Bronchial epithelial cell (primary cell): Measurements from ENCODE around the gene GPR153. TPM values are rescaled to one million over a fixed set of nuclear protein-coding genes. Genes with fewer than 3 reads are reported as not detected.
A peak's percentile ranks its signal among the peaks of the same experiment; 100 is the strongest.

Source experiments
- DNase-seq: peaks from one replicate; pipeline ENCODE4 v3.0.0-alpha.2; 2010; ENCODE audit warnings: low read depth
- FAIRE-seq: peaks from 2 replicates; lab custom pipeline; 2011; peaks lifted over from hg19 to GRCh38; lab: Jason Lieb, UNC
- H3K27me3 ChIP-seq: 2 replicates; pipeline ENCODE4 v1.5.1; 2011; ENCODE audit warnings: low read length; ENCODE audit not compliant: control insufficient read depth, insufficient read depth
- H3K36me3 ChIP-seq: 2 replicates; pipeline ENCODE4 v1.5.1; 2011; ENCODE audit warnings: low read length; ENCODE audit not compliant: control insufficient read depth, insufficient read depth
- H3K4me3 ChIP-seq: 2 replicates; pipeline ENCODE4 v1.5.1; 2011; ENCODE audit warnings: mild to moderate bottlenecking, low read depth, low read length, control low read depth
- total RNA-seq: library from RNA; depleted of rRNA; stranded (reverse); fragments of >200 nt; gene quantifications from 2 replicates; pipeline ENCODE4 v1.2.1, GENCODE V29; 2014
- TF ChIP-seq, protein P1 (sequence below): IDR thresholded peaks from 2 replicates; pipeline ENCODE4 v1.5.1; 2011; ENCODE audit warnings: mild to moderate bottlenecking, moderate library complexity, low read length, control low read depth, inconsistent platforms; ENCODE audit not compliant: insufficient read depth, severe bottlenecking

Gene GPR153
- total RNA-seq, 1 donor from 2014 or later: 44.2 TPM

DNA sequence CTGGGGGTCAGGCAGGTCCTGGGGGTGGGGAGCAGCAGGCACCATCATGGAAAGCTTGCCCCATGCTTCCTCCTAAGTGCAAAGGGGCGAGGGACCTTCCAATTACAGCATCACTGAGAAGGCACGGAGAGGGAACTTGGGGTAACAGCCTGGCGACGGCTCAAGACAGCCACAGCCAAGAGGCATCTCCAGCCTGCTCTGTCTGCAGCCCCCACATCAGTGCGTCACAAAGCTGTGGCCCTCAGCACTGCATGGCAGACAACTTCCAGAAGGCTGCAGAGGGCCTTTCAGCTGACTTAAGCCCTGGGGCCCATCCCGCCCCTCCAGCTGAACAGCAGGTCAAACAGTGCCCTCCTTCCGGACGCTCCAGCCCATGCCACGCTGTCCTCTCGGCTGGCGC lies 13.2 kb upstream of the GPR153 start:
- DNase-seq (no peak), FAIRE-seq (no peak)
- H3K4me3 ChIP-seq: no peak overlapping the region
- peaks cover 13% of the 10 kb centered on the region for H3K36me3 ChIP-seq
- no peaks in the 10 kb centered on the region for H3K27me3 ChIP-seq
- TF ChIP-seq, protein P1, sequence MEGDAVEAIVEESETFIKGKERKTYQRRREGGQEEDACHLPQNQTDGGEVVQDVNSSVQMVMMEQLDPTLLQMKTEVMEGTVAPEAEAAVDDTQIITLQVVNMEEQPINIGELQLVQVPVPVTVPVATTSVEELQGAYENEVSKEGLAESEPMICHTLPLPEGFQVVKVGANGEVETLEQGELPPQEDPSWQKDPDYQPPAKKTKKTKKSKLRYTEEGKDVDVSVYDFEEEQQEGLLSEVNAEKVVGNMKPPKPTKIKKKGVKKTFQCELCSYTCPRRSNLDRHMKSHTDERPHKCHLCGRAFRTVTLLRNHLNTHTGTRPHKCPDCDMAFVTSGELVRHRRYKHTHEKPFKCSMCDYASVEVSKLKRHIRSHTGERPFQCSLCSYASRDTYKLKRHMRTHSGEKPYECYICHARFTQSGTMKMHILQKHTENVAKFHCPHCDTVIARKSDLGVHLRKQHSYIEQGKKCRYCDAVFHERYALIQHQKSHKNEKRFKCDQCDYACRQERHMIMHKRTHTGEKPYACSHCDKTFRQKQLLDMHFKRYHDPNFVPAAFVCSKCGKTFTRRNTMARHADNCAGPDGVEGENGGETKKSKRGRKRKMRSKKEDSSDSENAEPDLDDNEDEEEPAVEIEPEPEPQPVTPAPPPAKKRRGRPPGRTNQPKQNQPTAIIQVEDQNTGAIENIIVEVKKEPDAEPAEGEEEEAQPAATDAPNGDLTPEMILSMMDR: no peak

DNA sequence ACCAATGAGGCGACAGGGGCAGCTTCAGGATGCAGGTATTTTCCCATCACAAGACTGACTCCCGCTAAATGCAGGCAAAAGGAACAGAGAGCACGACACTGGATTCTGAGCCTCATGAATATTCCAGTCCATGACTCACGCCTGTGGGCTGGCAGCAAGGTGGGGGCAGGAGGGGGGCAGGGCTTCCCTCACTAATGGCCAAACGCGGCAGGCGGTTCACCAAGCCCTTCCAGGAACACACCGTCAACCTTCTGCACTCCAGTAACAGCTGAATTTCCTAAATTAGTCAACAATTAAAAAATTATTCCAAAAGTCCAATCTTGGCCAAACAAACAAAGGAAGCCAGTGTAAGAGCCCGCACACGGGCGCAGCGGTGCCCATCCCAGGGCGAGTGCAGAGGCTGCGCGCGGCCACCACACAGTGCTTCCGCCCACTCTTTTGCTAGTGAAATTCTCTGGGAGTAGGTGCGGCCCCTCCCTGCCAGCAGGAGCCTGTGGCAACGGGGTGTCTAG lies 12.5 kb upstream of the GPR153 start:
- FAIRE-seq (no peak), DNase-seq (peak; percentile 46)
- TF ChIP-seq, protein P1: no peak
- Histone ChIP-seq H3K27me3 (no peaks in the 10 kb centered on the region), H3K36me3 (peaks cover 11% of the 10 kb centered on the region), H3K4me3 (no peak overlapping the region)

- no peak overlapping the region for H3K4me3 ChIP-seq
- H3K36me3 ChIP-seq: peaks cover 11% of the 10 kb centered on the region
- no peaks in the 10 kb centered on the region for H3K27me3 ChIP-seq
- FAIRE-seq (no peak), DNase-seq (no peak)
- TF ChIP-seq, protein P1: no peak
Observed at GRCh38 chr1:6272868-6273267, 12.0 kb upstream of the GPR153 start.

GRCh38 chr1:6272452-6272851 lies 11.6 kb upstream of the GPR153 start:
- H3K36me3 ChIP-seq: peaks cover 11% of the 10 kb centered on the region
- no peak overlapping the region for H3K4me3 ChIP-seq
- TF ChIP-seq, protein P1: no peak
- no peak for DNase-seq
- FAIRE-seq: peak; percentile 85
- no peaks in the 10 kb centered on the region for H3K27me3 ChIP-seq

DNA sequence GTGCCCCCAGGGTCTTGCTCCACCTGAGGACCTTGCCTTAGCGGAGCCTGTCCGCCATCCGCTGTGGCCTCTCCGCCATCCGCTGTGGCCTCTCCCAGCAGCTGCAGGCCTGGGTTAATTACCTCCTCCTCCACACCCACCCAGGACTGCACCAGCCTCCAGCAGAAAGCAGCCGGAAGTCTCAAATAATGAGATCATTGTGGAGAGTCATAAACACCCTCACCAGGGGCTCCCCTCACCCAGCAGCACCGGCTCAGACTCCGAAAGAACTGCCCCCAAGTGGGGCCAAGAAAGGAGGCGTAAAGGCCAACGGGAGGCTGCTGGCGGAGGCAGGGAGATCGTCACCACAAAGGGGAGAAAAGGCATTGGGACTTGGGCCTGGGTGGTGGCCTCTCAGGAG lies 10.7 kb upstream of the GPR153 start:
- Histone ChIP-seq H3K4me3 (no peak overlapping the region), H3K27me3 (no peaks in the 10 kb centered on the region), H3K36me3 (peaks cover 10% of the 10 kb centered on the region)
- DNase-seq (no peak), FAIRE-seq (no peak)
- TF ChIP-seq, protein P1: no peak

GRCh38 chr1:6271006-6271405 lies 10.1 kb upstream of the GPR153 start:
- no peaks in the 10 kb centered on the region for H3K27me3 ChIP-seq
- peaks cover 8% of the 10 kb centered on the region for H3K36me3 ChIP-seq
- H3K4me3 ChIP-seq: no peak overlapping the region
- FAIRE-seq (no peak), DNase-seq (no peak)
- TF ChIP-seq, protein P1: no peak
